Inferior parietal cortex (tissue), 1 donor: Measurements from ENCODE around the gene CDK12.
A peak's percentile ranks its signal among the peaks of the same experiment; 100 is the strongest.
"Not testable (repeated sequence)": the region's sequence is repeated elsewhere in the genome, so short reads cannot be mapped to it uniquely, and the experiment has no call there.

ENCODE experiments used
- DNase-seq: peaks from one replicate; pipeline ENCODE4 v3.0.0-alpha.2; 2016; ENCODE audit errors: extremely low spot score

Gene CDK12

GRCh38 chr17:39496921-39497320, 35.6 kb downstream of the CDK12 start:
- not testable (repeated sequence) for DNase-seq

GRCh38 chr17:39507511-39507910, 46.2 kb downstream of the CDK12 start:
- no peak for DNase-seq

GRCh38 chr17:39508987-39509386, 47.7 kb downstream of the CDK12 start:
- DNase-seq: no peak

- no peak for DNase-seq
Measured at GRCh38 chr17:39513309-39513708, 52.0 kb downstream of the CDK12 start.

- DNase-seq: no peak
Measured at GRCh38 chr17:39513915-39514314, 52.6 kb downstream of the CDK12 start.

- DNase-seq: no peak
Measured at GRCh38 chr17:39517224-39517623, 55.9 kb downstream of the CDK12 start.

GRCh38 chr17:39525801-39526506, 64.7 kb downstream of the CDK12 start:
- DNase-seq: no peak

- DNase-seq: peak; percentile 38
Measured at GRCh38 chr17:39527220-39527813, 66.0 kb downstream of the CDK12 start.

- DNase-seq: no peak
Measured at GRCh38 chr17:39529455-39529854, 68.2 kb downstream of the CDK12 start.

GRCh38 chr17:39530513-39530912, 69.2 kb downstream of the CDK12 start:
- DNase-seq: no peak

- no peak for DNase-seq
Measured at GRCh38 chr17:39531252-39531651, 70.0 kb downstream of the CDK12 start.

- DNase-seq: no peak
Measured at GRCh38 chr17:39533891-39534290, 72.6 kb downstream of the CDK12 start.

- DNase-seq: no peak
Measured at GRCh38 chr17:39534768-39535405, 73.6 kb downstream of the CDK12 start.

- no peak for DNase-seq
Measured at GRCh38 chr17:39536468-39536867, 75.2 kb downstream of the CDK12 start.

GRCh38 chr17:39537364-39537763, 76.1 kb downstream of the CDK12 start:
- DNase-seq: not testable (repeated sequence)

GRCh38 chr17:39538866-39539265, 77.6 kb downstream of the CDK12 start:
- DNase-seq: no peak

GRCh38 chr17:39540611-39541010, 79.3 kb downstream of the CDK12 start:
- no peak for DNase-seq

GRCh38 chr17:39541652-39542051, 80.4 kb downstream of the CDK12 start:
- DNase-seq: no peak

- no peak for DNase-seq
Measured at GRCh38 chr17:39543176-39543575, 81.9 kb downstream of the CDK12 start.

- DNase-seq: no peak
Measured at GRCh38 chr17:39543664-39544063, 82.4 kb downstream of the CDK12 start.

- not testable (repeated sequence) for DNase-seq
Measured at GRCh38 chr17:39544361-39544760, 83.1 kb downstream of the CDK12 start.

GRCh38 chr17:39547713-39548478, 86.6 kb downstream of the CDK12 start:
- DNase-seq: peak; percentile 69
